ENCODE measurements around the gene ASTN2.

Gene ASTN2

DNA sequence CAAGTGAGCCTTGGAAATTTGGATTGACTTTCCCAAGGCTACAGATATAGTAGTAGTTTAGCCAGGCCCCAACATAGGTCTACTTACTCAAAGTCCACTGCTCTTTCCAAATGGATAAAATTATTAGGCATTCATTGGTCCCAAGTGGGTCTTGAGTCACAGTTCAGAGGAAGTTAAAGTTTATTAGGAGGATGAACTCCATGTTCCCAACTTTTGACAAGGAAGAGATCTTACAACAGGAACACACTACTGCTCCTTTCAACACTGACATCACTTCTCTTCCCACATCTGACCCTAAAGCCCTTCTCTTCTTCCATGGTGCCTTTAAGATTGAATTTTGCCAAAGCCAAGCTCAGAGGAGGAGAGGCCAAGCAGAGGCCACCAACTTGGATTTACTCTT is 962.2 kb downstream of the ASTN2 start:
- no peak for DNase-seq

DNA sequence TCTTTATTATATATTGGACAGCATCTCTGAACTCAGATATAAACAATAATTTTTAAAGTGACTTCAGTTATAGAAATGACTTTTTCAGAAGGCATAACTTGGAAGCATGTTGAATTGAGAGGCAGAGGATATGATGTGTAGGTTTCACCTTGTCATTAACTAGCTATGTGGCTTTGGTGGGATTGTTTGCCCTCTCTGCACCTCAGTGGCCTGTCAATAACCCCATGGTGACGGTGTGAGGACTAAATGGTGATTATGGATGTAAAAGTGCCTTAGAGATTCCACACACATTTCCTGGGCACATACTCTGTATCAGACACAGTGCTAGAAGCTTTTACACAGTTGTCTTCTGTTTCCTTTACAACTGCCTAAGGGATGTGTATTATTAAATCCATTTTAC is 962.6 kb downstream of the ASTN2 start:
- no peak for ATAC-seq
- no peak for DNase-seq

More for the DNA sequence above, 962.2 kb downstream of the ASTN2 start:
- no peak for ATAC-seq

DNA sequence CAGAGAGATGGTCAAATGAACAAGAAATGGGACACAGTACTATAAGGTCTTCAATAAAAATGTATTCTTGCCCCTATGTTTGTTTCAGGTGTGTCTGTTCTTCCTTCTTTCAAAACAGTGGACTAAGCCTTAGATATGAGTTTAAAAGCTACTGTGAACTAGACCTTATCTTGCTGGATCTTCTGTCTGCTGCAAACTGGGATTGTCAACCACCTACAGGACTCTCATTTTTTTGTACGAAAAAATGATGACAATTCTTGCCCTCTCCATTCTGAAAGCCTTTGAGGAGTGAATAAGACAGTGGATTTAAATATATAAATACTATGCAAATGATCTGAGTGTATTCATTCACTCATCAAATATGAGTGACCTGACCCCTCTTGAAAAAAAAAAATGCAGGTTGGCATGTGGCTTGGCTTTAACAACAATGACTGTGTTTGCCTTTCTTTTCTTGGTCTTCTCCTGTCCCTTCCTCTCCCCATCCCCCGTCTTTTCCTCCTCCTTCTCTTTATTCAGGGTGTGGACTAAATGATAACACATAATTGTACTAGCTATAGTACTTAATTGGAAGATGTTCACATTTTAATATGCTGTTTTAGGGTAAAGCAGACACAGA is 963.2 kb downstream of the ASTN2 start:
- no peak for ATAC-seq

DNA sequence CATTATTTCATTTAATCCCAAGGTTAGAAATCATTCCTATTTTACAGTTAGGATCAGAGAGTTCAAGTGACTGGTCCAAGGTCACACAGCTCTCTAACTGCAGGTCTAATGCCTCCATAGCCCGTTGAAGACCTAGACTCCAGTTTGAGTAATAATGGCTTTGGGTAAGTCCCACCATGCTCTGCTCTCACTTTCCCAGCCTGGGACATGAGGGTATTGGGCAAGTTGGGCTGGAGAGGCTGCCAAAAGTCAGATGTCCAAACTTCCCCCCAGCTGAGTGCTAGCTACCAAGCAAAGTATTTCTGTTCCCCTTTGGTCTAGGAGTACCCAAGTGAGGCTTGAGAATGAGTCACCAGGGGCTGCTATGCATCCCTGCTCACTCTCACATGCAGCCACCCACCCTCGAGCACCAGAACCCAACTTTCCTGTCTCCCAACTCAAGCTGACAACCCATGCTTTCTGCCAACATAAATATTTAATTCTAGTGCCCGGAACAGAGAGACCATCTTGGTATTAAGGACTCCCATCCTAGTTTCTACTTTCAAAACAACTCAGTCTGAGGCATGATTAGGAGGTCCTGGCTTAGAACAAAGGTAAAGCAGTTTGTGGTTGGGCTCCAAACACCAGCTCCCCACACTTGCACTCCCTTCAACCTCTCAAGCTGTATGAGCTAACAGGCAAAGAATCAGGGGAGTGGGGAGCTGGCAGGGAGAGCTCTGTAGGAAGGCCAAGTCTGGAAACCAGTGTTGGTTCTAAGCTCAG is 964.3 kb downstream of the ASTN2 start:
- DNase-seq: no peak

More for the DNA sequence above, 963.2 kb downstream of the ASTN2 start:
- no peak for DNase-seq

DNA sequence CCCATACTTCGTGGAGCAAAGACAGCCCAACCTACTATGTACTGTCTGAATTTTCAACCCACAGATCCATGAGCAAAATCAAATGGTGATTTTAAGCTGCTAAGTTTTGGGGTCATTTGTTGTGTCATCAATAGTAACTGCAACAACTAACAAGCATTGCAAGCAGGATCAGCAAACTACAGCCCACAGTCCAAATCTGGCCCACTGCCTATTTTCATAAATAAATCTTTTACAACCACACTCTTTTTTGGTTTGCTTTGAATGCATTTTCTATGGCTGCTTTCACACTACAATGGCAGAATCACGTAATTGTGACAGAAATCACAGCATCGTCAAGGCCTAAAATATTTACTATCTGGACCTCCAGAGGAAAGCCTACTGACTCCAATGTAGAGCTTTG is 964.9 kb downstream of the ASTN2 start:
- ATAC-seq: no peak
- no peak for DNase-seq

More for the DNA sequence above, 964.3 kb downstream of the ASTN2 start:
- ATAC-seq: no peak

DNA sequence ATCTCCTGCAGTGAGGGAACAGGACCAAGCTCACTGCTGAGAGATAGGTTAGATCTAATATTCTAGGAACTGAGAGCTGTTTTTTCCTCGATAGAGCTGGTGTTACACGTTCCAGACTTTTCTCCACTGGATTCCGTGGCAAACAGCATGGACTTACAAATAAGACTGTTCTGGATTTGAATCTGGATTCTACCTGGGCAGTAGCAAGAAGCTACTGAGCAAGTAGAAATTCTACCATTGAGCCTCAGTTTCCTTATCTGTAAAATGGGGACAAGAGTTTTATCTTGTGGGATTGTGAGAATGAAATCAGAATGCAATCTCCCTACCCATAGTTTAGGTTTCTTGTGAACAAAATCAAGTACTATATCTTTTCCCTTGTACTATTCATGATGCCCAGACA is 966.4 kb downstream of the ASTN2 start:
- ATAC-seq (no peak), DNase-seq (no peak)

DNA sequence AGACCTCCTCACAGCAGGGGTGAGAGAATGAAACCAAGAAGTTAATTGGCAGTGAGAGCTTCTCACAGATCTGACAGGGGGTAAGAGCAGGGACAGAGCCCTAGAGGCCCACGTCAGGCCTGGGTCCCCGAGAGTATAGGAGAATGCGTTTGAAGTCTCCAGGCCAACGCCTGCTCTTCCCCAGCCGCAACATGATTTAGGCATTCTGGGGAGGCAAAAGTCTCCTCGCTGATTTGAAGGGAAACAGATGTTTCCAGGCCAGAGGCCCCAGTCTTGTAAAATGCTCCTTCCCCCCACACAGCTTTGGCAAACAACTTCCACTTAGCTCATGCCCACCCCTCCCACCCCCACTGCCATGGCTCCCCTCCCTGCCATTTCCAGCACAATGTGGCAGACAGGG is 966.9 kb downstream of the ASTN2 start:
- DNase-seq (no peak), ATAC-seq (no peak)

DNA sequence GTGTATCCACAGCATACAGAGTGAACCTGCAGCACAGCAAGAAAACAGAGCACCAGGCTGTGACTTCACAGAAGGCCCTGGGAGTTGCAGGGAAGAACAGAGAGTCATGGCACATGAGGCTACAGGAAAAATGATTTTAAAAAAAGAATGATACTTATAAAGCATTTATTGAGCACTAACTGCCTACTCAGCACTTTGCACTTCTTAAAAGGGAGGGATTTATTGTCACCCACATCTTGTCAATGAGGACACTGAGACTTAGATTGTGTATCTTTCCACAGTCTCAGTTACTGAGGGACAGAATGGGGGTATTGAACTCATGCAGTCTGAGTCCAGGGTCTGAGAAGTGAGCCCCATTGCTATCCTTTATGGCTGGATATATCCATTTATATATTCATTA is 972.3 kb downstream of the ASTN2 start:
- DNase-seq: no peak
- no peak for ATAC-seq

DNA sequence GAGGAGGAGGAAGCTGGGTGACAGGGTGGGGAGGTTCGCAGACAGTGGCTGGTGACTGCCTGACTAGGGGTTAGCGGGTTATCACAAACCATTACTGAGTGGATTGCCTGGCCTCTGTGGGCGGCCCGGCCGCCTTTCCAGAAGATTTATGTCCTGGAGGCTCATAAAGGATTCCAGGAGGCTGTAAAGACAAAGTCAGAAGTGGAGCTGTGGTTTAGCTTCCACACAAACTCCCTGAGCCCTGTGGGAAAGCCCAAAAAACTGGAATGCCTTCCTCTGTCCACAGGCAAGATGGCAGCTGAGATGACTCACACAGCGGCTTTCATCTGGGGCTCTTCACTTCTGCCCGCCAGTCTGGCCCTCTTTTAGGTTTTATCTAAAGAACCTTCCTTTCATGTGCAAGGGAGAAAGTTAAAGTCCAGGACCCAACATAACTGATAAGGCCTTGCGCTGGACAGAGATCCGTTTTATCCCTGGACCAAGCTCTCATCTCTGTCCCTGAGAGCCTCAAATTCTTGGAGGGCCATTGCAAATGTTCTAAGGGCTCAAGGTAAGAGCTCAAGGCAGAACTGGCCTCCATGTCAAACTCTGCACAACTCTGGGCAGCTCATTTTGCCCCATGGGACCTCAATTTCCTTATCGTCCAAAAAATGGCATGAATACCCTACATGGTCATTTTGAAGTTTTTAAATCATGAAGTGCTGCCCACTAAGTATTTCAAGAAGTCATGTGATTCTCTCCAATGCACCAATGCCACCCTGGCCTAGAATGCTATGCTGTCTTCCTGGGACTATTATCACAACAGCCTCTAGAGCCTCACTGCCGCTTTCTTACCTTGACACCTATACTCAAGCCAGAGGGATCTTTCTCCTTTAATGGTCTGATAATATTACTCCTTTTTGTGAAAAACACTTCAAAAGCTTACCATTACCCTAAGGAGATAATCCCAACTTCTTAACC is 977.2 kb downstream of the ASTN2 start:
- DNase-seq: no peak
- no peak for ATAC-seq

DNA sequence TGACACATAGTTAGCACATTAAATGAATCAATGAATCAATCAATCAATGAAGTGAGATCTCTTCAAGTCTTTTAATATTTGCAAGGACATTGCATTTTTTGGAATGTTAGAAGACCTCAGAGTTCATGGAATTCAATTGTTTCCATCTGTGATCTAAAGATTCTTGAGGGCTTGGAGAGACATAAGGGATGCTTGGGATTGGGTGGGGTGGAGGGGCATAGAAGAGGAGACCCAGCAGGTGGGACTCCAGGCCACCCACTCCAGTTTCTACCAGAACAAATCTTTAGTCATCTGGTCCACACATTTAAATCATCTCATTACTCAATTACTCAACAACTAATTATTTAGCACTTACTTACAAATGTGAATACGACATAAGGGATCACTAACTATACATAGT is 978.7 kb downstream of the ASTN2 start:
- ATAC-seq (no peak), DNase-seq (no peak)

DNA sequence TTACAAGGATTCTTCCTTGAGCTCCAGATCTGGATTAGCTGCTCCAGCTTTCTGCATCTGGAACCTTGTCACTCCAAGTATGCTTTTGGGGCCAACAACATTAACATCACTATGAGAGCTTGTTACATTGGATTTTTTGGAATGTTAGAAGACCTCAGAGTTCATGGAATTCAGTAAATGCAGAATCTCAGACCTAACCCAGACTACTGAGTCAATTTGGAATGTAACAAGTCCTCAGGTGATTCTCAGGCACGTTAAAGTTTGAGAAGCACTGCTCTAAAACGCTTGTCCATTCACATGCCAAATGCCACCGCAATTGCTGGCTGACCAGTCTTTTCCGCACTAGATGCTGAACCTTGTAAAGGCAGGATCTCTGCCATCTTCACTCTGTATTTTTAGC is 979.2 kb downstream of the ASTN2 start:
- no peak for DNase-seq
- ATAC-seq: no peak

DNA sequence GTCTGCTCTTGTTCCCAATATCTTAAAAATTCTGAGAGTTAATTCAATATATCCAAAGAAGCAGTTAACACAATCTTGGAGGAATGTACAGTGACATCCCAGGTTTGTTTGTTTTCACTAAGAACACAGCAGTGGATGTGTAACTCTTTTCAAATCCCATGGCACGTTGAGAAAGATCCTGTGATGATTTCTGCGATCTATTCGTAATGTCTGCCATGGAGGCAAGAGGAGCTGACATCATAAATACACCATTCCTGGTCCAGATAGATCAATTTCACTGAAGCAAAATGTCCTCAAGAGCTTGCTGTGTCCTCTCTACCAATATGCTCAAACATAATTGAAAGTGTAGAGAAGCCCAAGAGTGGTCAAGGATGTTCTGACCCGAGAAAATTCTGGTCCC is 980.5 kb downstream of the ASTN2 start:
- DNase-seq: no peak
- ATAC-seq: no peak

DNA sequence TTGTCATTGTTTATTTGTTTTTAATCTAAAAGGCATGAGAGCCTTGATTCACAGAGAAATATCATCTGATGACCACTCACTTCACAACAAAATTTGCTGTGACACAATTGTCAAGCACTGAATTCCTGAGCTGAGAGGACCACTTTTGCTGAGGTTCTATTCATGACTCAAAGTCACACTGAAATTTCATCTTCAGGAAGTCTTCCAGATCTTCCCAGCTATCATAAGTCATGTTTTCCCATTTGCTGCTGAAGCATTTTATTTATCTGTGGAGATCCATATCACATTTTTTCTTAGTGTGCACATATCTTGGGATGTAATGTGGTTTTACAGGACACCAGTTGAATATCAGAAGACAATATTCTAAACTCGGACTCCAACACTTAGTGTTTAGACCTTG is 982.8 kb downstream of the ASTN2 start:
- DNase-seq (no peak), ATAC-seq (no peak)

DNA sequence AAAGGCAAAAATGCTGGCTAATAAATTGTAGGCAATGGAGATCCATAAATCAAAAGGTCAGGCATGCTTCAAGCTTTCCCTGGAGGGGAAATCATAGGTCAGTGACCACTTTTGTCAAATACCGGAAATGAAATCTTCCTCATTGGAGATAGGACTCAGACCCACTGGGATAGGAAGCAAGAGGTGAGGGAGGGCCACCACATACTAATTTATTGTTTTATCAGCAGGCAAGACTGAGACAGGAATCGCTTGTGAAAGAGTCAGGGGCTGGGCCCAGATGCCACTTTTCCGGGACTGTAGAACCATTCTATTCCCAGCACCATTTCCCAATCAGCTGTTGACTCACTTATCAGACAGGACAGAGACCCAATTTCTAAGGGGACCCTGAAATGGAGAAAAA is 984.0 kb downstream of the ASTN2 start:
- ATAC-seq: no peak
- DNase-seq: no peak

DNA sequence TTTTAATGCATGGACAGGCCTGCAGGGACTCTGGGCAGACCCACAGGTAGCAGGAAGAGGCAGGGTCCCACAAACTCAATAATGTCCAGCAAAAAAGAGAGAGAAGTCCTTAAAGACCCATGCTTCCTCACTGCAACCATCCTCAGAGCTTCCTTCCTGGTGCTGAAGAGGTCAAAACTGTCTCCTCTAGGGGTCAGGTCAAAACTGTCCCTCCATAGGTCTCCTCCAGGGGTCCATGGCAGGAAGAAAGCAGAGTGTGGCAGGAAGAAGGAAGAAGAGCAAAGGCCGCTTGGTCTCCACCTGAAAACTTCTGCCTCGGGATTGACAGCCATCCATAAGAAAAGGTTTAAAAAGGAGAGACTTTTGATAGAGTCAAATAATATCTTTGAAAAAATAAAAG is 989.6 kb downstream of the ASTN2 start:
- ATAC-seq: no peak

DNA sequence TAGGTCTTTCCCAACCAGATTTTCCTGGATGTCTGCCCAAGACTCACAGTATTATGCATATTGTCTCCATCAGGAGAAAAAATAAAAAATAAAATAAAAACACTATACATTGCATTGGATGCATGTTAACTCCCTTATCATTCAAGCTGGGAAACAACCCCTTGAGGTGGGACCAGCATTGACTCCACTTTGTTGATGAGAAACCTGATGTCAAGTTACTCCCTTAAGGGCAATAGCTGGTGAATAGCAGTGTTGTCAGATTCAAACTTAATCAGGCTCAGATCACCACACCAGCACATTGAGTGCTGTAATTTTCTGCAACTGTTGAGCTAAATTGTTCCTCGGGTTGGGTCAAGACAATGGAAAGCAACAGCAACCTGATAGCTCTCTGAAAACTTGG is 991.7 kb downstream of the ASTN2 start:
- DNase-seq (no peak), ATAC-seq (no peak)

More for the DNA sequence above, 989.6 kb downstream of the ASTN2 start:
- DNase-seq: no peak

DNA sequence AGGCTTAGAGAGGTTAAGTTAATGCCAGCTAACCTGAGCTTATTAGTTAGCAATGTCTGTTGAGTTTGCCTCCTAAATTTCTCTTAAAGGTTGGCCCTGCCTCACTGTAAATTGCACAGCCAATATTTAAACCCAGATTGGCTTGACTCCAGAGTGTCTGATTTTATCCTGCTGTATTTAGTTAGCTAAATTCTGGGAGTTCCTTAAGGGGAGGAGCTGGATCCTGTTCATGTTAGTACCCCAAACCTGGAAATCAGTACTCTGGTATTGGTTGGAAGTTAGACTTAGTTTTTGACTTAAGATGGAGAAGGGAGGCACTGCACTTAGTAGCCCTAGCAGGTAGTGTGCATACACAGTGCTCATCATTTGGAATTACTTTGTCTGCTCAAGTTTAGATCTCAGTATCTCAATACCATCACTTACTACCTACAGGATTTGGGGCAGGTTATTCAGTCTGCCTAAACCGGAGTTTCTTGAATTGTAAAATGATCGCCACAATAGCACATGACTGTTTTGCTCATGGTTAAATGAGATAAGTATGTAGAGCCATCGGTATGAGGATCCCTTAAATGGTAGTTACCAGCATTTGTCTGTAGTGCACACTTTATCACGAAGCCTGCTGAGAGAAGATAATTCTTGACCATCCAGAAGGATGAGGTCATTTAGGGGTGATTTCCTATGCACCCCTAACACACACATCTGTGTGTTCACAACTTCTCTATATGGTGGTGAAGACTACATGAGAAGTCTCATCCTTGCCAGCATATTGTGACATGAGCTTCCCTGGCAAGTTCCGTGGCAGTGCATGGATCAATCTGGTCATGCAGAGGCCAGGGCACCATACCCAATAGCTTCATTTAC is 992.5 kb downstream of the ASTN2 start:
- ATAC-seq (no peak), DNase-seq (no peak)

DNA sequence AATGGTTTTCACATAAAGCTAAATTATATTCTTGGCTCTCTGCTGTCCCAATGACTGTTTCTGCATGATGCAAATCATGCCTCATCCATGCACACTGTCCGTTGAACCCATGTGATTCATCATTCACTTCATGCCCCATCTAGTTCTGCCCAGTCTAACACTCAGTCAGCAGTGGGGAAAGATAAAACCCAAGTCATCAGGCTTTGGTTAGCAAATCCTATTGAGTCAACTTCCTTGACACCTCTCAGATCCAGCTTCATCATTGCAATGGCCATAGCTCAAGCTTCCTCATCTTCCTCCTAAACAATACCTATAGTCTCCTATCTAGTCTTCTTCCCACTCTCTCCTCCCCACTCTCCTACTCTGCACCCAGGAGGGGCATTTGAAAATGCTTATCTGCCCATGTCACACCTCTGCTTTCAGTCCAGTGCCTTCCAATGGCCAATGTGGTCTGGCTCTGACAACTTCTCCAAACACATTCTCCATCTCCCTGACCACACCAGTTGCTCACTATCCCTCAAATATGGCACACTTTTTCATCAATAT is 993.8 kb downstream of the ASTN2 start:
- no peak for ATAC-seq
- no peak for DNase-seq

DNA sequence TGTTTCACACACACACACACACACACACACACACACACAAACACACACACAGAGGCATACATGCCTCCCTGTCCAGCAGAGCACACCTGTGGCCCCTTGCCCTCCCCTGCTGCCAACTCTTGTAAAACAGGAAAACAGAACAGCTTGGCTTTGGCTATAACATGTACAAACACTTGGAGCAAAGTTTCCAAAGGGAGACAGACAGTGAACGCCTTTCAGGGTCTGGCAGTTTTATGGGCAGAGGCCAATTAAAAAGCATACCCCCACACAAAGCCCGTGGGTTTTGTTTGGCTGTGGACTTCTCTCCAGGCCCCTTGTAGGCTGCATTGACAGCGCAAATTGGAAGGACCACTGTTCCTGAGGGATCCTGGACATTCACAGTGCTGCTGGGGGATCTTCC is 995.7 kb downstream of the ASTN2 start:
- DNase-seq (no peak), ATAC-seq (no peak)

DNA sequence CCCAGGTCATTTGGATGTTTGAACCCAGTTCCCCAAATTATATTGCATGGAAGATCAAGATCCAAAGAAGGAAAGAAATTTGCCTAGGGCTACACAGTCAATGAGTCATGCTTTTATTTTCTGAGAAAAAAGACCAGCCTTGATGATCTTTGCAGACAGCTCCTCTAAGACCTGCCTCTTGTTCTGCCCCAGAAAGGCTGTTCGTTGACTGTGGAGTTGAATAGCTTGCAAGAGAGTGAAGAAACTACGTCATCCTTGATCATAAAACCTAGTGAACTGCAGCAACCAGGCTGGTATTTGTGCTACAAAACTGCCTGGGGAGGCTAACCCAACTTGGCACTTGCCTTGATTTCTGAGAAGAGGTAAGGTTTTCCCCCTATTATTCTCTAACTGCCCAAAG is 997.4 kb downstream of the ASTN2 start:
- no peak for ATAC-seq
- DNase-seq: no peak

DNA sequence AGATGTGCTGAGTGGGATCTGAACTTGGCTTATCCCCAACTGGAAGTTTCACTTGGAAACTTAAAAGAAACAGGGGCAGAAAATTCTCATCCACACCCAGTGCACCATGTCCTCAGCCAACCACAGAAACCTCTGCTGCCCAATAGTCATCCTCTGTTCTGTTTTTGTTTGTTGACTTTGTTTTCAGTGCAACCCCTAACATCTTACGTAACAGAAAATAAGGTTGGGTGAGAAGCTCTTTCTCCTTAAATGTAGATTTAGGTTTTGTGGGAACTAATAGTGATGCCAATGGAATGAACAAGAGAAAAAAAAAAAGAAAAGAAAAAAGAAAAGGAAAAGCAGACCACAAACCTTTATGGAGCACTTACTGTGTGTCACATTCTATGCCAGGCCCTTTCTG is 998.4 kb downstream of the ASTN2 start:
- DNase-seq (no peak), ATAC-seq (no peak)

DNA sequence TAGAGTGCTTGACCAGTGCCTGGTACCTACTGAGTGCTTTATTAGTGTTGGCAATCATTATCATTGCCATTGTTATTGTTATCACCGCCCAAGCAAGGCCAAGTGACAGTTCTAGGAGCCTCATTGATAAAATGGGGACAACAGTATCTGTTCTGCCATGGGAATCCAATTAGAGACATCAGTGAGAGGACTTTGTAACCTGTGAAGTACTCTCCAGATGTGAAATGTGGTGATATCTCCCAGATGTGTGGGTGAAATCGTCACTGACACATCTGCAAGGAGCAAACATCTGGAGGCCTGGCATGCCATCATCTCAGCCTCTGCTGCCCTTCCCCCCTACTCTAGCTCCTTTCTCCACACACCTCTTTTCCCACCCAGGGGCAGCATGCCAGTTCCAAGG is 1000.5 kb downstream of the ASTN2 start:
- no peak for DNase-seq
- no peak for ATAC-seq

All from stimulated activated naive CD8-positive, alpha-beta T cell treated with anti-CD3 and anti-CD28 coated beads, Interleukin-15, Interleukin-2, amounts not matched to agents 100 U/mL and 50 U/mL, for 24 hours (primary cell).